HepG2 (cell line): ENCODE data around the gene FABP1. TPM values are rescaled to one million over a fixed set of nuclear protein-coding genes. Genes with fewer than 3 reads are reported as not detected.

Experiments used
- FOXC1 ChIP-seq: sonication (generic); formaldehyde crosslinking; IDR thresholded peaks from 2 replicates; pipeline ENCODE4 v1.8.0; 2022; ENCODE audit warnings: mild to moderate bottlenecking, missing genetic modification reagents, borderline replicate concordance
- FOXP1 ChIP-seq, 2 experiments: fragments of 450-650 bp in 1 of 2; IDR thresholded peaks; 2 replicates each; pipeline ENCODE4 v1.6.1; 2017 to 2018; ENCODE audit warnings: antibody characterized with exemption in 1 of 2
- LBX2 ChIP-seq: sonication (generic); formaldehyde crosslinking; IDR thresholded peaks from 2 replicates; pipeline ENCODE4 v1.5.0; 2020; ENCODE audit warnings: missing genetic modification reagents, mild to moderate bottlenecking, borderline replicate concordance
- NFYC ChIP-seq: IDR thresholded peaks from 2 replicates; pipeline ENCODE4 v1.6.1; 2016; ENCODE audit warnings: missing genetic modification reagents, missing compliant biosample characterization
- ZNF235 ChIP-seq: sonication (generic); formaldehyde crosslinking; IDR thresholded peaks from 2 replicates; pipeline ENCODE4 v1.8.1; 2023; ENCODE audit warnings: mild to moderate bottlenecking, missing genetic modification reagents, borderline replicate concordance
- ZNF512B ChIP-seq: sonication (generic); formaldehyde crosslinking; IDR thresholded peaks from 2 replicates; pipeline ENCODE4 v1.5.1; 2020; ENCODE audit warnings: missing genetic modification reagents, mild to moderate bottlenecking, borderline replicate concordance
- ZNF605 ChIP-seq: sonication (generic); formaldehyde crosslinking; IDR thresholded peaks from 2 replicates; pipeline ENCODE4 v1.8.0; 2022; ENCODE audit warnings: mild to moderate bottlenecking, missing genetic modification reagents
- ZNF646 ChIP-seq: sonication (generic); formaldehyde crosslinking; IDR thresholded peaks from 2 replicates; pipeline ENCODE4 v1.9.0; 2021; ENCODE audit warnings: mild to moderate bottlenecking, missing genetic modification reagents
- ZNF749 ChIP-seq: sonication (generic); formaldehyde crosslinking; IDR thresholded peaks from 2 replicates; pipeline ENCODE4 v1.8.0; 2022; ENCODE audit warnings: mild to moderate bottlenecking, missing genetic modification reagents, moderate library complexity, borderline replicate concordance
- polyA plus RNA-seq, 8 experiments: library from polyadenylated mRNA; depleted of rRNA in 3 of 8; stranded (reverse) in 7 of 8; unstranded in 1 of 8; fragments of >200 nt; fragmentation: Illumina TruSeq in 4 of 8; extraction: Trizol in 4 of 8; gene quantifications; 2 replicates each; pipeline versions ENCODE4 v1.2.1 to v1.2.3, GENCODE V29; 2011 to 2016; ENCODE audit warnings: low read depth in 4 of 8, missing spikeins in 1 of 8, mixed read lengths in 1 of 8; ENCODE audit not compliant: insufficient read depth in 1 of 8
- total RNA-seq, 5 experiments: library from RNA; depleted of rRNA; stranded (reverse); fragments of >200 nt; fragmentation: Illumina TruSeq; extraction: Trizol; gene quantifications; 2 replicates each; pipeline ENCODE4 v1.2.3, GENCODE V29; 2016; ENCODE audit warnings: low read depth in 1 of 5
- TF ChIP-seq, protein P1 (sequence below): IDR thresholded peaks from 2 replicates; pipeline ENCODE4 v1.6.1; 2016
- TF ChIP-seq, protein P2 (sequence below): sonication (generic); formaldehyde crosslinking; IDR thresholded peaks from 2 replicates; pipeline ENCODE4 v1.8.1; 2023; ENCODE audit warnings: missing genetic modification reagents, inconsistent platforms, borderline replicate concordance
- TF ChIP-seq, protein P3 (sequence below): fragments of 450-650 bp; IDR thresholded peaks from 2 replicates; pipeline ENCODE4 v1.6.1; 2017; ENCODE audit warnings: mild to moderate bottlenecking

Gene FABP1
- total and polyA plus RNA-seq, 2 of the 13 experiments (the other 11 are each of a cell fraction or from before 2014, with no cell fraction given) = 644 to 1,608 TPM

DNA sequence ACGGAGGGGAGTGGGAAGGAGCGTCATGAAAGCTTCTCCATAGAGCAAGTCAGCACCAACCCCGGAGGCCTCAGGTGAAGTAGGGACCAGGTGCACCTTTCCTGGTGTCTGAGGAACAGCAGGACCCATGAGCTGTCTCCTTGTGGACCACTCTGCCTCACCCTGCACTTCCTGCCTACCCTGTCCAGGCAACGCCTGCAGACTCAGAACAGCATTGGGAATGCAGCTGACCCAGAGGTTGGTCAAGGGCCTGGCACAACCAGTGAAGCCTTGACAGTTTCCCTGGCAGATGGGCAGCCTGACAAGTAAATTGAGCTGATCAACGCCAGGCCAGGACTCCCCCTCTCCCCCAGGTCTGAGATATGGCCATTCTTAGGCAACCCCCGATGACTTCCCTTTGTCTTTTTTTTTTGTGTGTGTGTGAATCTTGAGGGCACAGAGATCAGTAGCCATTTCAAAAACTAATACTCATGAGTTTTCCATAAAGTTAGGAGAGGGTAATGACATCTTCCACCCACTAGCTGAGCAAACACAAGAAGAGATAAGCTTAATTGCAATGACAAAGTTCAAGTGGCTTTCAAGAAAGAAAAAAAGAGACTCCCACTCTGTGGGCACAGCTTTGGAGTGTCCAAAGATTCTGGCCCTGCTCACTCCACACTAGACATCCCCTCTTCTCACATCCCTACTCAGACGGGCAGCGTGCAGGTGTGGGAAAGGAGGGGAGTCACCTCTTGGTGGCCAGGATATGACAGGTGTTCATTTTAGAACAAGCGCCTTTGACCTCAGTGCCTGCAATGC, 3.5 kb upstream of the FABP1 start (continued):
- TF ChIP-seq, protein P1, sequence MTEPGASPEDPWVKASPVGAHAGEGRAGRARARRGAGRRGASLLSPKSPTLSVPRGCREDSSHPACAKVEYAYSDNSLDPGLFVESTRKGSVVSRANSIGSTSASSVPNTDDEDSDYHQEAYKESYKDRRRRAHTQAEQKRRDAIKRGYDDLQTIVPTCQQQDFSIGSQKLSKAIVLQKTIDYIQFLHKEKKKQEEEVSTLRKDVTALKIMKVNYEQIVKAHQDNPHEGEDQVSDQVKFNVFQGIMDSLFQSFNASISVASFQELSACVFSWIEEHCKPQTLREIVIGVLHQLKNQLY = 0 out of 2 replicates have a peak, but pooled peaks have one; percentile 34
- TF ChIP-seq FOXP1 (IDR thresholded peaks at IDR 0.05) (no peak), FOXP1 (CRISPR knock-in tag; IDR thresholded peaks at IDR 0.05) (peak; percentile 49; the same call in 1 of the 2 replicates), ZNF512B (CRISPR knock-in tag) (no peak), ZNF235 (CRISPR knock-in tag) (no peak), NFYC (CRISPR knock-in tag) (no peak), ZNF749 (CRISPR knock-in tag) (0 out of 2 replicates have a peak, but pooled peaks have one; percentile 29), ZNF605 (CRISPR knock-in tag) (peak; percentile 42; the same call in 1 of the 2 replicates), FOXC1 (CRISPR knock-in tag) (no peak; the same call in 1 of the 2 replicates), LBX2 (CRISPR knock-in tag) (no peak), ZNF646 (peak; percentile 28; the same call in 1 of the 2 replicates)
- TF ChIP-seq, protein P2, sequence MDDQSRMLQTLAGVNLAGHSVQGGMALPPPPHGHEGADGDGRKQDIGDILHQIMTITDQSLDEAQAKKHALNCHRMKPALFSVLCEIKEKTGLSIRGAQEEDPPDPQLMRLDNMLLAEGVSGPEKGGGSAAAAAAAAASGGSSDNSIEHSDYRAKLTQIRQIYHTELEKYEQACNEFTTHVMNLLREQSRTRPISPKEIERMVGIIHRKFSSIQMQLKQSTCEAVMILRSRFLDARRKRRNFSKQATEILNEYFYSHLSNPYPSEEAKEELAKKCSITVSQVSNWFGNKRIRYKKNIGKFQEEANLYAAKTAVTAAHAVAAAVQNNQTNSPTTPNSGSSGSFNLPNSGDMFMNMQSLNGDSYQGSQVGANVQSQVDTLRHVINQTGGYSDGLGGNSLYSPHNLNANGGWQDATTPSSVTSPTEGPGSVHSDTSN (CRISPR knock-in tag) = no peak
- TF ChIP-seq, protein P3, sequence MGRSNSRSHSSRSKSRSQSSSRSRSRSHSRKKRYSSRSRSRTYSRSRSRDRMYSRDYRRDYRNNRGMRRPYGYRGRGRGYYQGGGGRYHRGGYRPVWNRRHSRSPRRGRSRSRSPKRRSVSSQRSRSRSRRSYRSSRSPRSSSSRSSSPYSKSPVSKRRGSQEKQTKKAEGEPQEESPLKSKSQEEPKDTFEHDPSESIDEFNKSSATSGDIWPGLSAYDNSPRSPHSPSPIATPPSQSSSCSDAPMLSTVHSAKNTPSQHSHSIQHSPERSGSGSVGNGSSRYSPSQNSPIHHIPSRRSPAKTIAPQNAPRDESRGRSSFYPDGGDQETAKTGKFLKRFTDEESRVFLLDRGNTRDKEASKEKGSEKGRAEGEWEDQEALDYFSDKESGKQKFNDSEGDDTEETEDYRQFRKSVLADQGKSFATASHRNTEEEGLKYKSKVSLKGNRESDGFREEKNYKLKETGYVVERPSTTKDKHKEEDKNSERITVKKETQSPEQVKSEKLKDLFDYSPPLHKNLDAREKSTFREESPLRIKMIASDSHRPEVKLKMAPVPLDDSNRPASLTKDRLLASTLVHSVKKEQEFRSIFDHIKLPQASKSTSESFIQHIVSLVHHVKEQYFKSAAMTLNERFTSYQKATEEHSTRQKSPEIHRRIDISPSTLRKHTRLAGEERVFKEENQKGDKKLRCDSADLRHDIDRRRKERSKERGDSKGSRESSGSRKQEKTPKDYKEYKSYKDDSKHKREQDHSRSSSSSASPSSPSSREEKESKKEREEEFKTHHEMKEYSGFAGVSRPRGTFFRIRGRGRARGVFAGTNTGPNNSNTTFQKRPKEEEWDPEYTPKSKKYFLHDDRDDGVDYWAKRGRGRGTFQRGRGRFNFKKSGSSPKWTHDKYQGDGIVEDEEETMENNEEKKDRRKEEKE = no peak
